H1 (cell line): ENCODE measurements around the gene HS1BP3. TPM values are rescaled to one million over a fixed set of nuclear protein-coding genes. Genes with fewer than 3 reads are reported as not detected.
A peak's percentile ranks its signal among the peaks of the same experiment; 100 is the strongest.

ENCODE experiments used
- CREB1 ChIP-seq: IDR thresholded peaks from 2 replicates; pipeline ENCODE4 v1.6.1; 2012; ENCODE audit warnings: inconsistent platforms
- E2F6 ChIP-seq: IDR thresholded peaks from 2 replicates; pipeline ENCODE4 v1.6.1; 2012; ENCODE audit warnings: inconsistent platforms
- EGR1 ChIP-seq: IDR thresholded peaks from 2 replicates; pipeline ENCODE4 v1.6.1; 2011; ENCODE audit warnings: low read depth, low read length, borderline replicate concordance
- JUN ChIP-seq: IDR thresholded peaks from 2 replicates; pipeline ENCODE4 v1.6.1; 2011; ENCODE audit warnings: low read depth, mild to moderate bottlenecking, improper control_type of control experiment, low read length
- JUND ChIP-seq: IDR thresholded peaks from 2 replicates; pipeline ENCODE4 v1.6.1; 2011; ENCODE audit warnings: mild to moderate bottlenecking, improper control_type of control experiment, low read length
- SP2 ChIP-seq: IDR thresholded peaks from 2 replicates; pipeline ENCODE4 v1.6.1; 2012; ENCODE audit warnings: mild to moderate bottlenecking, low read length, inconsistent platforms
- SP4 ChIP-seq: IDR thresholded peaks from 2 replicates; pipeline ENCODE4 v1.6.1; 2012; ENCODE audit warnings: low read length, inconsistent platforms
- TAF7 ChIP-seq: optimal IDR thresholded peaks from 2 replicates; pipeline ENCODE3; 2011; ENCODE audit warnings: low read depth, mild to moderate bottlenecking, inconsistent platforms, low read length, moderate library complexity, borderline replicate concordance
- polyA plus RNA-seq, 7 experiments: library from polyadenylated mRNA; depleted of rRNA in 3 of 7; stranded (reverse) in 5 of 7; unstranded in 2 of 7; fragments of >200 nt in 5 of 7; fragments of 200-250 nt in 2 of 7; gene quantifications; 1 replicate in 5 of 7; 2 replicates in 1 of 7; 4 replicates in 1 of 7; pipeline versions ENCODE4 v1.2.1 to v1.2.3, GENCODE V29; 2011 to 2013; ENCODE audit warnings: missing spikeins in 2 of 7, mixed read lengths in 2 of 7
- total RNA-seq: library from RNA; stranded (reverse); fragmentation: NEBNext Ultra II Directional; extraction: Animal tissue kit (Norgen Biotek cat#: 25700); gene quantifications from 2 replicates; pipeline ENCODE4 v1.2.1, GENCODE V29; 2021

Gene HS1BP3
- total and polyA plus RNA-seq, 2 of the 8 experiments (the other 6 are each of a cell fraction or from before 2014, with no cell fraction given): 11.1 to 11.3 TPM

GRCh38 chr2:20578895-20579825 lies 71.7 kb downstream of the HS1BP3 start (continued):
- TF ChIP-seq EGR1 (no peak), JUN (0 out of 2 replicates have a peak, but pooled peaks have one; percentile 10), TAF7 (no peak), E2F6 (no peak), CREB1 (no peak), JUND (peak; percentile 87), SP4 (no peak), SP2 (no peak)
